SK-N-DZ (cell line): ENCODE results near the gene CHORDC1.
"Not testable (repeated sequence)": the region's sequence is repeated elsewhere in the genome, so short reads cannot be mapped to it uniquely, and the experiment has no call there.

Experiments used
- DNase-seq: peaks from one replicate; pipeline ENCODE4 v3.0.0-alpha.2; 2015; ENCODE audit warnings: low spot score

Gene CHORDC1

DNA sequence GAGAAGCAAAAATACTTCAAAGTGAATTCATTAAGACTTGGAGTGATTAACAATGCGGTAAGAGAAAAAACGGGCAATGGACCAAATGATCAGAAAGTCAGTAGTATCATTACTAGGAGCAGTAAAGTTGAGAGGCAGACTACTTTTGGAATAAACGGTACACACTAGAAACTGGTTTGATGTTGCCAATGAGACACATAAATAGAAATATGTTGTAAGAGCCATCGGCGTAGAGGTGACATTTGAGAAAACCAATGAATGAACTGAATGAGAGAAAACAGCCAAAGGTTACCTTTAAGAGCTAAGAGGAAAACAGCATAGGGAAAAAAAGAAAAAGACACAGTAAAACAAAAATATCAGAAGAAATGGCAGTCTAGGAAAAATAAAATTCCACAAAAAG, 6.2 kb downstream of the CHORDC1 start:
- no peak for DNase-seq

DNA sequence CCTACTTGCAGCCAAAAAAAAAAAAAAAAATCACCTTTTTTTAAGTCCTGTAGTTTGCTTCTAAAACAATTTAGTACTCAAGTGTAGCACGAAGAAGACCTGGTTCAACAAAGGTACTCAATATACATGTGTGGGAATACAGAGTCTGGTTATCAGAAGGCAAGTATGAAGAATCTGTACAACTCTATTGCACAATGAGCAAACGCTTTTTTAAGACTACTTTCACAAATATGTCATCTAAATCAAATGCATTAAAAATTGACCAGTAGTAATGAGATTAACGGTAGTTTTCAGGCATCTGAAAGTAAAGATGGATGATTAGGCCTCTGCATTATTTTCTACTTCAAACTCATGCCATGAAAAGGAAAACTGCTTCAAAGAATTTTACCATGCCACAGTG, 9.5 kb downstream of the CHORDC1 start:
- no peak for DNase-seq

DNA sequence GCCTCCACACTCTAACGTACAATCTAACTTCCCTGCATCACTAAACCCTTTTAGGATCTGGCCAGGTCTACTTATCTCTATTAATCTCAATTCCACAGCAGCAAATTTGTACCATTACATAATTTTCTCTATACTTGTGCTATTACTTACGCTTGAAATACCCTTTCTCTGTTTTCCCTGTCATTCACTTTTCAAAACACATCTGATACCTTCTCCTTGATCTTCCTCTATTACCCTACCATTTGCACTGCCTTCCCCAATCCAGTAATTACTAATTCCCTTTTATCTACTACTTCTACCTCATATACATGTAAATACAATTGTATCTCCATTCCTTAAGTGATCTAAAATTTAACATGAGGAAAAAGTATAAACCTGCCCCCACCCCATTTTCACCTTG, 14.0 kb downstream of the CHORDC1 start:
- no peak for DNase-seq

DNA sequence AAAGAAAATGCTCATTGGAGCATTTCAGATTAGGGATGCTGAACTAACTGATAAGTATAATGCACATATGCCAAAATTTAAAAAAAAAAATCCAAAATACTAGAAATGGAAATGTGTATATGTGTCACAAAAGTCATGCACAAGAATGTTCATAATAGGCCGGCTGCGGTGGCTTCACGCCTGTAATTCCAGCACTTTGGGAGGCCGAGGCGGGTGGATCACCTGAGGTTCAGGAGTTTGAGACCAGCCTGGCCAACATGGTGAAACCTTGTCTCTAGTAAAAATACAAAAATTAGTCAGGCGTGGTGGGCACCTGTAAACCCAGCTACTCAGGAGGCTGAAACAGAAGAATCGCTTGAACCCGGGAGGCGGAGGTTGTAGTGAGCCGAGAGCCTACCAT, 14.9 kb downstream of the CHORDC1 start:
- not testable (repeated sequence) for DNase-seq

DNA sequence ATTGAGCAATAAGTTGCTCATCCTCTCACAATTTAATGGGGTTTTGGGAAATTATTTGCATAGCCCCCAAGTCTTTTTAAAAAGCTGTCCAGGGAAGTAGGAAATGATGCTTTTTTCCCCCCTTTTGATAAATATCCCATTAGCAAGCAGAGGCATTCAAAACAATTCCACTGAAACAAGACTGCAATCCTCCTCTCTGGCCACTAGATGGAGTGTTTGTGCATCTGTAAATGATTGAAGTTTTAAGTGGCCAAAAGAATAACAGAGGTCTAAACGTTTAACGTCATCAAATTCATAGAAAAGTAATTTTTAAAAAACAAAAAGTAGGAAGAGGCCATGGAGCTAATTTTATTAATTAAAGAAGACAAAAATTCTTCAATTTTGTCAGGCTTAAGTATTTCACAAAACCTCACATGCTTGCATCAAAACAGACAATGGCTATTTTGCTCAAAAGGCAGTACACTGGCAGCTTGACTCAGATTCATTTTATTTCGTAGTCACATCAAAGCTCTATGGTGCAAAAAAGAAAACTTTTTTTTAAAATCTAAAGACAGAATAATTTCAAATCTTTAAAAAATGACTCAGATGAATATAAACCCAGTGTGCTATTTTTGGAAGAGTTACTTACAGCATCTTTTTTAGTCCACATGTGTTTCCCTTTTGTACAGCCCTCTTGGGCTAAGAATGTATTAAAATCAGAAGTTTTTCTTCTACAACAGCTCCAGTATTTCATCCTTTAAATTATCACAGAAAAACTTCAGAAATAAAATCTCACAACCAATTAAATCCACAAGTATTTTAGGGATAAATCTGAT, 17.8 kb downstream of the CHORDC1 start:
- DNase-seq, result peak; percentile 69

DNA sequence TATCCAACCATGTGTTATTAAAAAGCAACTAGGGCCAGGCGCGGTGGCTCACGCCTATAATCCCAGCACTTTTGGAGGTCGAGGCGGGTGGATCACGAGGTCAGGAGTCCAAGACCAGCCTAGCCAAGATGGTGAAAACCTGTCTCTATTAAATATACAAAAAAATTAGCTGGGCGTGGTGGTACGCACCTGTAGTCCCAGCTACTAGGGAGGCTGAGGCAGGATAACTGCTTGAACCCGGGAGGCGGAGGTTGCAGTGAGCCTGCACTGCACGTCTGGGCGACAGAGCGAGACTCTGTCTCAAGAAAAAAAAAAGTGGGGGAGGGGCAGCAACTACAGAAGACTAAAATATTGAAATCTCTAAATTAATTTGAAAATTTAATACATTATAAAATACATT, 18.4 kb downstream of the CHORDC1 start:
- no peak for DNase-seq

DNA sequence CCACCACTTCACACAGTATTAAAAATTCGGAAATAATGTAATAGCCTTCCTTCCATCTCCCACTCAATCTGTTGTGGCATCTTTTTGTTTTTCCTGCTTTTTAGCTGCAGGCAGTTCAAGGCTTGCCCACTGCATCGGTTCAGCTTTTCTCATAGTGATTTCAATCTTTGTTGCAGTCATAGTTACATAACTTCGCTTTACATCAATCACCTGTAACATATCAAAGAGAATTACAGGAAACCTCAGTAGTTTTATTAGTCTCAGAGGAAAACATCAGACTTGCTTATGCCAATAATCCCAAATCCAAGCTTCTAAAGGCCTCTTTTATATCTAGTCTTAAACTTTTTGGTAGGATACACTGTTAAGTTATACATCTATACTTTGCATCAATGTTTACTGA, 20.5 kb downstream of the CHORDC1 start:
- DNase-seq, result no peak

DNA sequence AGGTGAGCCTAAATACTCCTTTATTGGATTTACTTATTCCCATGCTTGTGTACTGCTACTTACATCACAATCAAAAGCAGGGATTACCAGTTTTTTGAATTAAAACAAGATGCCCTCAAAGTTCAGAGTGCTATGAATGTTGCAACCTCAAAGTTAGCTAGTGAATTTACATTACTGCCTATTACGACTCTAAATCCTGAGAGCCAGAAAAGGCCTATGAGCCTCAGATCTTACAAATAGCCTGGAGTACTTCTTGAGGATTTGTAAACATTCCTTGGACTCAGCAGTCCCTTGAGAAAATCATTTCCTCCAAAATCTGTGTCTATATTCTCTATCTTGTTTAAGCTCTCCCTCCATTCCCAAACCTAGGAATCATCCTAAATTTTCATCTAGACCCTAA, 25.5 kb downstream of the CHORDC1 start:
- no peak for DNase-seq

DNA sequence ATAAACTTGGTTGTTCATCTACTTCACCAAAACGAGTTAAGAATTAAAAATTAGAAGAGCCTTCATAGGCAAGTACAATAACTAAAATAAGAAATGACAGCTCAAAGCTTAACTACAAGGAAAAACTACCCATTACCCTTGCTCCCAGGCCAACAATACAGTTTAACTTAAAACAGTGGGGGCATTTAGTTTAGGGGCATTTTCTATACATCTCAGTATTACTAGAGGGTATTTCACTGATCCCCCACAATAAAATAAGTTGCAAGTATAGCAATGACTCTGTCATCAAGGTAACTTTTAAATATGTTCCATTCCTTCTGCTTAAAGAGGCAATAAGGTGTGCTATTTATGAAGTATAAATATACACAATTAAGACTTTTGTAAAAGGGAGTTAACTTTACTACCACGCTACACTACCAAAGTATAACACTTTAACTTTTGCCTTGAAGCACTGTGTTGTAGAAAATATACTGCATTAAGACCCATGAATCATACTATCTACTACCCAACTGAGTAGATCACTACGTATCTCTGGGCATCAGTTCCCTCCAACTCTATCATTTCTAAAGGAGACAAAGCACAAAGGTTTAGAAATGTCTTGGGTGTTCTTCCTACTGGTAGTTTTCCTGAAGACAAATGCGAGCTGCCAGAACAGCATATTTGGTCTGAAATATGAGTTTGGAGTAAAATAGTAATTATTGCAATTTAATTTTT, 29.8 kb downstream of the CHORDC1 start:
- DNase-seq, result no peak

DNA sequence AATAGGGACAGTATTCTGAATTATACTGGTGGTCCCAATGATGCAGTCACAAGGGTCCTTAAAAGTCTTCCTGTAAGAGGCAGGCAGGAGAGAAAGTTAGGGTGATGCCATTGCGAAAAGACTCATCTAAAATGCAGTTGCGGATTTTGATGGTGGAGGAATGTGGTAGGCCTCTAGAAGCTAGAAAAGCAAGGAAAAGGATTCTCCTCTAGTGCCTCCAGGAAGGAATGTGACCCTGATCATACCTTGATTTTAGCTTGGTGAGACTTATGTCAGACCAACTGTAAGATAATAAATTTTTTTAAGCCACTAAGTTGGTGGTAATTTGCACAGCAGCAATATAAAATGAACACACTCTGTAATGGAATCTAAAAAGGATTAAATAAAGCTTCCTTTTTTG, 33.8 kb downstream of the CHORDC1 start:
- DNase-seq, result no peak

DNA sequence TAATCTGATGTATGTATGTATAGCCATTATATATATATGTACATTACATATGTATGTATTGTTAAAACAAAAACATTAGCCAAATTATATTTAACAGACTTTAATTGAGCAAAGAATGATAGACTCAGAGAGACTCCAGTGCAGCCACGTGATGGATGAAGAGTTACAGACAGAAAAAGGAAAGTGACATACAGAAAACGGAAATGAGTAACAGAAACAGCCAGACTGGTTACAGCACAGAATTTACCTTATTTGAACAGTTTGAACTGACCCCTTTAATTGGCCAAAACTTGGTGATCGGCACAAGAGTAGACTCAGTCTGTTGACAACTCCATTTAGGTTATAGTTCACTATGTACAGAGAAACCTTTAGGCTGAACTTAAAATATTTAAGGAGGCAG, 35.0 kb downstream of the CHORDC1 start:
- DNase-seq, result no peak

DNA sequence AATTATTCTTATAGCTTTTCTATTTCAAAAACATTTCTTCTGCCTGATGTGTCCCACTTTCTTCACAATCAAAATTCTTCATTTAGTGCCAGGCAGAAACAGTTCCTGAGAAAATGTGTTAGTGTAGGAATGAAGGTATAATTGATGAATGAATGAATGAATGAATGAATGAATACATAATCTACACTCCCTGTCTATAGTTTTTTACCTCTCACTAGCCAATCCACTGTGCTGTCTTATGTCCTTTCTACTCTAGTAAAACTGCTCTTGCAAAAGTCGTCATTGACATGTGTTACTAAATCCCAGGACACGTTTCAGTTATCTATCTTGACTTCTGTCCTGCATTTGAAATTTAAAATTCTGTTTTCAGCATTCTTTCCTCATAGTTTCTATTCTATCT, 42.9 kb downstream of the CHORDC1 start:
- DNase-seq, result no peak

DNA sequence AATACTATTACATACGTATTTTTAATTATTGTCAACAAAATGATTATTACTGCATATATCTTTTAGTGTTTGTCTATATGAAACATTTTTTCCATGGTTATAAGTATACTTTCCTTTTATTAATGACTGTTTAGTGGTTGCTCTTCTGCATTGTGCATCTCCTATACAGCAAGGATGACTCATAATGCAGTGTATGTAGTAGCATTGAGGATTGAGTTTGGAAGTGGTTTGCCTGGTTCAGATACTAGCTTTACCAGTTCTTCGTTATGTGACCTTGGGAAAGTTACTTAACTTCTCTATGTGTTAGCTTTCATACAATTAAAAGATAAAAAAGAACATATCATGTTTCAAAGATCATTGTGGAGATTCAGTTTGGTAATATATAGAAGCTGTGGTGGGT, 44.1 kb downstream of the CHORDC1 start:
- no peak for DNase-seq

DNA sequence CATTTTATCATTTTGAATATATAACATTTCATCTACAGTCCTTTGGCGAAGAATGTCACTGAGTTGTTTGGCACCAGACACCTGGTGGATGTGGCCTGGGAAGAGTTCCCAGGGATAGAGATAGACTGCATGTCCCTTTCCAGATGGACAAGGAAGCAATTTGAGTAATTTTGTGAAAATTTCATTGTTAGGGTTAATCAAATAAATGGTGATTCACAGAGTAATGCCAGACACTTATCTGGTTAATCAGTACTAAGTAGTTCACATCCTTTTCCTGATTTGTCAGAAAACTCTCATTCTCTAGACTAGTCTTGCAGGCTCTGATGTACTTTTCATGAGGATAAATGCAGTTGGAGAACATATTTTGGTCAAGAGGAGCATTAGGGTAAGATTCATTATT, 46.8 kb downstream of the CHORDC1 start:
- DNase-seq, result no peak

DNA sequence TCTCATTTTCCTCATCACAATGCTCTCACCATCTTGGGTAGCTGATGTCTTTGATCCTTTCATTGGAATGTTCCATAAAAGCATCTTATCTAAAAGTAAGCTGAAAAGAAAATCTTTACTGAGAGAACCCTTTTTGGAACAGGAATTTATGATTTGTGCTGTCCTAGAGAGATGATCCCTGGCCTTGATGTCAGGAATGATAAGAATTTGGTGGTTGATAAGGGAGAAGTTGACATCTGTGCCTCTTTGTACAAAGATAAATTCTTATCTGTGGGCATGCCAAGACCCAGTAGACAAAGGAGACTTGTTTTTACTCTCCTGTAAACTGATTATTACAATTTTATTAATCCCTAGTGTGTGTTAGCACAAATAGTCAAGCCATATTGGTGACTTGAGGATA, 51.5 kb downstream of the CHORDC1 start:
- DNase-seq, result no peak

DNA sequence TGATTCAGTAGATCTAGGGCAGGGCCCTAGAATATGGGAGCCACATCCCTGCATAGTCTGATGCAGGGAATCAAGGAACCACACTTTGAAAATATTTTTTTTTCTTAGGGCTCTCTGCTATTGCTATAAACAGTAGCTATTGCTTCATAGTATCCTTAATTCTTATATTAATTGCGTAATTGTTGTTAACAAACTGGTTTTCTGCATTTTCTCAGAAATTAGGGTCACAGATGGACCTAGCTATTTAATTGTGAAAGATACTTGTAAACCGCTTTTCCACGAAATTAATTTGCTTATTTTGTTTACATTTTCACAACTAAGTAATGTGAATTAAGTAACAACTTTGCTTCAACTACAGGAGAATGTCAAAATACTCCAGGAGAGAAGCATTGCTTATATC, 54.3 kb downstream of the CHORDC1 start:
- no peak for DNase-seq

DNA sequence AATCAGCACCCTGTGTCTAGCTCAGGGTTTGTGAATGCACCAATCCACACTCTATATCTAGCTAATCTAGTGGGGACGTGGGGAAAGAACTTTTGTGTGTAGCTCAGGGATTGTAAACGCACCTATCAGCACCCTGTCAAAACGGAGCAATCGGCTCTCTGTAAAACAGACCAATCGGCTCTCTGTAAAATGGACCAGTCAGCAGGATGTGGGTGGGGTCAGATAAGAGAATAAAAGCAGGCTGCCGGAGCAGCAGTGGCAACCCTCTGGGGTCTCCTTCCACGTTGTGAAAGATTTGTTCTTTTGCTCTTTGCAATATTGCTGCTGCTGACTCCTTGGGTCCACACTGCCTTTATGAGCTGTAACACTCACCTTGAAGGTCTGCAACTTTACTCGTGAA, 55.1 kb downstream of the CHORDC1 start:
- not testable (repeated sequence) for DNase-seq

DNA sequence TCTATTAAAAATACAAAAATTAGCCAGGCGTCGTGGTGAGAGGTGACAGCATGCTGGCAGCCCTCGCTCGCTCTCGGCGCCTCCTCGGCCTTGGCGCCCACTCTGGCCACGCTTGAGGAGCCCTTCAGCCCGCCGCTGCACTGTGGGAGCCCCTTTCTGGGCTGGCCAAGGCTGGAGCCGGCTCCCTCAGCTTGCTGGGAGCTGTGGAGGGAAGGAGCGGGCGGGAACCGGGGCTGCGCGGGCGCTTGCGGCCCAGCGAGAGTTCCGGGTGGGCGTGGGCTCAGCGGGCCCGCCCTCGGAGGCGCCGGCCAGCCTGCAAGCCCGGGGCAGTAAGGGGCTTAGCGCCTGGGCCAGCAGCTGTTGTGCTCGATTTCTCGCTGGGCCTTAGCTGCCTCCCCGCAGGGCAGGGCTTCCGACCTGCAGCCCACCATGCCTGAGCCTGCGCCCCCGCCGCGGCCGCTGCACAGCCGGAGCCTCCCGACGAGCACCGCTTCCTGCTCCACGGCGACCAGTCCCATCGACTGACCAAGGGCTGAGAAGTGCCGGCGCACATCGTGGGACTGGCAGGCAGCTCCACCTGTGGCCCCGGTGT, 55.8 kb downstream of the CHORDC1 start:
- DNase-seq, result not testable (repeated sequence)
